GM15510 (cell line): ENCODE results near the gene CDC20.

Source experiments
- POLR2A ChIP-seq: IDR thresholded peaks from 3 replicates; pipeline ENCODE4 v1.6.1; 2011; ENCODE audit warnings: borderline replicate concordance; ENCODE audit not compliant: insufficient read length; ENCODE audit errors: extremely low read depth

Gene CDC20

DNA sequence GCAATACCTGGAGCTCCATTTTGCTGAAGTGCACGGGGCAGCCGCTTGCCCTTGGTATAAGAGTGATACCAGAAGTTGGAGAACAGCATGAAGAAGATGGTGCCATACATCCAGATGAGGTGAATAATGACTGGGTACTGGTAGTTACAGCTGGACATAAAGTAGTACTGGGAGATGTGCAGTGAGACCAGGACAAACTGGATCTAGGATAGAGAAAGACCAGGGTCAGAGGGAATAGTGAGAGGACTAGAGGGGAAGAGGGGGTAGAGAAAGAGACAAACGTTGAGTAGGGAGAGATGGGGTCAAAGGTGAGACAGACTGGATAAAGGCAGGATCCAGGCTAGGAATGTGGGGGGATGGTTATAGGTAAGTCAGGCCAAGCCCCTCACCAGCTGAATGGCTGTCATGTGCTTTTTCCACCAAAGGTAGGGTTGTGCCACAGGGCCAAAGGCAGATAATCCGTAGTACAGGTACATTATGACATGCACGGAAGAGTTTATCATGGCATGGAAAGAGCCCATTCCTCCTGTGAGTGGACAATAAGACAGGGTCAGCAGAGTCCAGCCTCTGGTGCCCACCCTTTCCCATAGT lies 5.2 kb downstream of the CDC20 start:
- no peak for TF ChIP-seq POLR2A

- no peak for TF ChIP-seq POLR2A
Observed at GRCh38 chr1:43365678-43366077, 6.9 kb downstream of the CDC20 start.

DNA sequence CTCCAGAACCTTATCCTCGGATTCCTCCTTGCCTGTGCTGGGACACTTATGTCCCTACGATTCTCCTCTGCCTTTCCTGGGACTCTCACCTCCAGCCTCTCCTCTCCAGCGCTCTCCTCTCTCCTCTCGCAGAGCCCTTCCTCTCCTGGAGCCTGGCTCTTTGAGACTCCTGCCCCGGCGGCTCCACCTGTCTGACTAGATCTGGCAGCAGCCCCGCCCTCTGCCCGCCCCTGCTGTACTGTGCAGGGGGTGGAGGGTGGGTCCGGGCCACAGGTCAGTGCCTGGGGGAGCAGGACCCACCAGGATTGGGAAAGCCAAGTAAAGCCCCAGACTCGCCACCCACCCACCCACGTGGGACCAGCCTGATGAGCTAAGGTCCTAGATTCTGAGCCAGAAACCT lies 7.4 kb downstream of the CDC20 start:
- TF ChIP-seq POLR2A: no peak

GRCh38 chr1:43366601-43367025 lies 7.8 kb downstream of the CDC20 start:
- no peak for TF ChIP-seq POLR2A

DNA sequence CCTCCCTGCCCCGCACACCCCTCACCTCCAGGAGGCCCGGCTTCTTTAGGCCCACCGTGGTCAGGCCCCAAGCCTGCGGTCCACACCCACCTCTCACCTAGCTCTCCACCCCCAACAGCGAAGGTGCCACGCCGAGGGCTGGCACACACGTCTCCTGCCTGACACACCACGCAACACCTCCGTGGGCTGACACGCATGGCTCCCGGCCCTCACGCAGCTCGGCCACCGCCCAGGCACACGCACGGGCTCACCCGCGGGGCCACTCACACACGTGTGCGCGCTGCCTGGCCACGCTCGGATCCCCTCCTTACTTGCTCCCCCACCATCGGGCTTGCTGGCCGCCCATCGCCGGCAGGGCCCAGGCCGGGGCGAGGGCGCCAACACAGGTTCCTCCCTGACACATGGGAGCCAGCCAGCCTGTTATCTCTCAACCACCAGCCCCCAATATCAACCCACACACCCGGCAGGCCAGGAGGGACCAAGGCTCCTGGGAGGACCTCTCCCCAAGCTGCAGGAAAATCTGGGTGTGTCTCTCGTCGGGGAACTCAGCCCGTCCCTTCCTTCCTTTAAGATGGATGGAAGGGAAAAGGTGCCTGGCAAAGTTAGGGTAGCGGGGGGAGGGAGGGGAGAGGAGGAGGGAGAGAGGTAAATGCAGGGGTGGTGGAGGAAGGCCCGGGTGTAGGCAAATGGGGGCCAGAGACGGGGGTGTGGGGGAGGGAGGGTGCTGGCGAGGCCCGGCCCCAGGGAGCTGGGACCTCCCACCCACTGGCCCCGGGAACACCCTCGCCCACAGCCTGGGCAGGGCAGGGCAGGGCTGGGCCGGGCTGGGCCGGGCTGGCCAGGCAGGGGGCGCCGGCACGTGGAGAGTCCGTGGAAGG lies 8.5 kb downstream of the CDC20 start:
- TF ChIP-seq POLR2A: no peak

DNA sequence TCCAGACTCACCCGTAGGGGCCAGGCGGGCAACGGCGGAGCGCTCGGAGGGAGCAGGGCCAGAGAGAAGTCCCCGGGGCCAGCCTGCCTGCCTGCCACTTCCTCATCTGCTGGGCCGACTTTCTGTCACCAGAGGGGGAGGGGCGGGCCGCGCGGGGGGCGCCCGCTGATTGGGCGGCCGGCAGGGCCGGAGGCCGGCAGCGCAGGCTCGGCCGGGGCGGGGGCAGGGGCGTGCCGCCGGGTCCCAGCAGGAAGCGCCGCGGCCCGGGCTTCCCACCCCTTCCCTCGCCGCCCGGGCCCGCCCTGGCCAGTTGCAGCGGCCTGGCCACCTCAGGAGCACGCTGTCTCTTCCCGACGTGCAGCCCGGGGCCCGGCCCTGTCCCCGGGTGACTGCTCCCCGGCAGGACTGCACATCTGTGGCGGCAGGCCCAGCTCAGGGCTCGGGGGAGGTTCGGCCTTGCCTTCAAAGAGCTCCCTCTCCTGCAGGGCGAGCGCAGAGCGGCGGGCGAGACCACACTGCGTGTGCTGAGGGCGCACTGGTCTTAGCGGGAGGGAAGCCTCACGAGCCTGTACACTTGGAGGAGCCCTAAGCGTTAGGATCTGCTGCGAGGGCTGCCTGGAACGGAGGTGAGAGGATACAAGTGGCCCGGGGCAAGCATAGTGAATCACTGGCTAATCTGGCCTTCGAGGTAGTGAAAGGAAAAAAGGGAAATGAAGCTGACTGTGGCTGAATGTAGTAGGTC lies 9.3 kb downstream of the CDC20 start, which contains the start of gene ELOVL1:
TSS of gene ELOVL1 (minus strand) at position 108 of the 742 bp plus-strand sequence. CDS start 2,402 bp downstream, outside the sequence.
- TF ChIP-seq POLR2A: peak; percentile 92

DNA sequence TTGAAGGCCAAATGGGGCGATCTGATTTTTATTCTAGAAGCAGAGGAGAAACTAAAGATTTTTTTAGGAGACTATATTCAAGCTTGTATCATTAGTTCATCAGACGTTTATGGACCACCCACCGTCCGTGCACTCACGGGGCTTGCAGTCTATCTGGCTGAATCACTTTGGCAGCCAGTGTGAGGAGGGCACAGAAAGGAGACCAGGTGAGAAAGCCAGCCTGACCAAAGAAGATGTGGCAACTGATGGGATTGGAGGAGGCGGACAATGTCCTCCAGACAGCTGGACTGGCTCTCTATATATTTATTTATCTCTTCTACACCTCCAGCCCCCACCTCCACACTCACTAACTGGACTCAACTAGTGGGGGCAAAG lies 9.9 kb downstream of the CDC20 start:
- TF ChIP-seq POLR2A: no peak

DNA sequence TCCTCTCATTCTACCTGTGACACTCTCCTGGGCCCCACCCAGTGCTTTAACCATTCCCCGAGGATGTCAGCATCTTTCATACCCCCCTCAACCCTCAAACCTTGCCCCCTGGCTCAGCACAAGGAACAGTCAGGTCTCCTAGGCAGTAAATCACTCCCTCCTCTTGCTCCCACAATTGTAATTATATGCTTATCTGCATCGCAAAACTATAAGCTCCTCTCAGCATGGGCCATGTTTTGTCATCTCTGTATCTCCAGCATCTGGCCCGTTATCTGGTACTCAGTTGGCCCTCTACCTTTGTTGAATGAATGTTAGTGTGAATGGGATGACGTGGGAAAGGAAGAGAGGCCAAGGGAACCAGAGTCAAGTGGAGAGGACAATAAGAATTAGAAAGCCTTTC lies 11.8 kb downstream of the CDC20 start:
- no peak for TF ChIP-seq POLR2A

DNA sequence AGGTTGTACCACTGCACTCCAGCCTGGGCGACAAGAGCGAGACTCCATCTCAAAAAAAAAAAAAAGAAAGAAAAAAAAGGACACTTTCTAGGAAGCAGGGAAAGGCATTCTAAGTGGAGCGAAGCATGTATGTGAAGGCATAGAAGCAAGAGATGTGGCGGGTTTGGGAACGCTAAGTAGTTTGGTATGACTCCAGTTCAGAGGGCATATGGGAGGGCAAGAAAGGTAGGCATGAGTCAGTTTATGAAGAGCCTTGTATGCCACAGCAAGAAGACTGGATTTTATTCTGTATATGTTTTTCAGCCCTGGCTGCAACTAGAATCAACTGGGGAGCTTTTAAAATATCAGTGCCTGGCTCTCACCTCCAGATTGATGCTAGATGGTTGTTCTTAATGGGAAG lies 13.4 kb downstream of the CDC20 start:
- TF ChIP-seq POLR2A: no peak

GRCh38 chr1:43373066-43373940 lies 14.5 kb downstream of the CDC20 start:
- TF ChIP-seq POLR2A: no peak

- no peak for TF ChIP-seq POLR2A
Observed at GRCh38 chr1:43376723-43377235, 18.0 kb downstream of the CDC20 start.

DNA sequence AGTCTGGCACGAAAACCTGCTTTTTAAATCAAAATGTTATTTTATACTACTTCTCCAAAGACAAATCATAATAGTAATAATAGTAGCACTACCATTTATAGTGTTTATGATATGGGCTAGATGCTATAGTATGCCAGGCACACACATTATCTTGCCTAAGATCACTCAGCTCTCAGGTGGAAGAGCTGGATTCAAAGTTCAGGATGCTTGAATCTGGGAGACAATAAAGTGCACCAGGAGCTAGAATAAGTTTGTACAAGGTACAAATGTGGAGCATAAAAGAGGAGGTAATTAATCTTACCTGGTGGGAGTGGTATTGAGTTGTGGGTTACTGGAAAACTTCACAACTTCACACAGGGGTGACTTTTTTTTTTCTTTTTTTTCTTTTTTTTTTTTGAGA lies 19.1 kb downstream of the CDC20 start:
- no peak for TF ChIP-seq POLR2A

- TF ChIP-seq POLR2A: no peak
Observed at GRCh38 chr1:43379476-43379875, 20.7 kb downstream of the CDC20 start.

- no peak for TF ChIP-seq POLR2A
Observed at GRCh38 chr1:43381612-43382011, 22.8 kb downstream of the CDC20 start.
